Measurements from ENCODE around the gene OR5H6.
"Not testable (repeated sequence)": the region's sequence is repeated elsewhere in the genome, so short reads cannot be mapped to it uniquely, and the experiment has no call there.

Gene OR5H6

GRCh38 chr3:98263944-98264343 lies at the start of gene OR5H6:
Gene OR5H6, plus strand, starts transcription at chr3:98264244. Its CDS starts 89 bp downstream, at chr3:98264333.
- no peak for DNase-seq (ENCODE audit: low read depth)

DNA sequence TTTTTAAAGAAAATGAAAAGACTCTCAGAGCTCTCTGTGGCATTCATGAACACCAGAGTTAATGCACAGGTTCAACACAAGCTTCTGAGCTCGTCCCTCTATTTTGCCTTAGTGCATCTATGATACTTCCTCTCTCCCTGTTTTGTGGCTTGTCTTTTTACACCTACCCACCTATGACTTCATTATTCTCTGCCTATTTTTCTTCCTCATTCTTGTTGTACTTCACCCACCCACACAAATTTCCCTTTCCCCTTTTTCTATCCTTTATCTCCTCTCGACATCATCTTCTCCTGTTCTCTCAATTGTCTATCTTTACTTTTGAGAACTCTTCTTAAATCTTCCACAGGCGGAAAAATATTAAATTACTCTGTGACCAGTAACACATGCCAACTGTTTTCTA lies 49.0 kb upstream of the OR5H6 start:
- no peak for DNase-seq (ENCODE audit: low read depth)

DNA sequence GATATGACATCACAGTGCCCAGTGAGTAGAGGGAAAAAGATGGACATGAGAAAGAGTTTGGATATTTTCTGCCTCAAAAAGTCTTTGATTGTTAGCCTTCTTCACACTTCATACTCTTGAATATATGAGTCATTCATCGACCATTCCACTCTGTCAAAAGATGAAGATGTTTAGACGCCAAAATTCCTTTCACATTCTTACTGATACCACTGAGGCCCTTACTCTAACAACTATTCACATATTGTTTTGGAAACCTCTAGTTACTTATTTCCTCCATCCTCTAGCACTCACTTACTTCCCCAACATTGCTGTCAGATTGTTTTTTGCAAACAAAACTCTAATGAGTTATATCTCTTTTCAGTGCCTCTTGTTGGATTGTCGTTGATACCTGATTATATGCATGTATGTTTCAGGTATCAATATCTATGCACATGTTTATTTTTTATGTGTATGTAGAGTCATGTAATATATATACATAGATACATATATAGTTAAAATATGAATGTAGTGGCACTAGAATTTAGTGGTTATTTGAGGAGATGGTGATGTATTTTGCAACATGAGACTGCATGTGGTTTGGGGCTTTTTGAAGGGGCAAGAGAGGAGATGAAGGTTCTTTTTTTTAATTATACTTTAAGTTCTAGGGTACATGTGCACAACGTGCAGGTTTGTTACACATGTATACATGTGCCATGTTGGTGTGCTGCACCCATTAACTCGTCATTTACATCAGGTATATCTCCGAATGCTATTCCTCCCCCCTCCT lies 40.0 kb upstream of the OR5H6 start:
- DNase-seq (ENCODE audit: low read depth): no peak

GRCh38 chr3:98232489-98232888 lies 31.6 kb upstream of the OR5H6 start:
- no peak for DNase-seq (ENCODE audit: low read depth)

DNA sequence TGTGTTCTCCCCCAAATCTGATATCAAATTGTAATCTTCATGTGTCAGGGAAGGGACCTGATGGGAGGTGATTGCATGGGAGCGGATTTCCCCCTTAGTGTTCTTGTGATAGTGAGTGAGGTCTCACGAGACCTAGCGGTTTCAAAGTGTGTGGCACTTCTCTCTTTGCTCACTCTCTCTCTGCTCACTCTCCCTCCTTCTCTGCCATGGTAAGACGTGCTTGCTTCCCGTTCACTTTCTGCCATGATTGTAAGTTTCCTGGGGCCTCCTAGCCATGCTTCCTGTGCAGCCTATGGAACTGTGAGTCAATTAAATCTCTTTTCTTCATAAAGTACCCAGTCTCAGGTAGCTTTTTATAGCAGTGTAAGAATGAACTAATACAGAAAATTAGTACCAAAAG lies 30.6 kb upstream of the OR5H6 start:
- no peak for DNase-seq (ENCODE audit: low read depth)

- DNase-seq (ENCODE audit: low read depth): no peak
These were observed 23.9 kb upstream of the OR5H6 start for GRCh38 chr3:98240131-98240530.

DNA sequence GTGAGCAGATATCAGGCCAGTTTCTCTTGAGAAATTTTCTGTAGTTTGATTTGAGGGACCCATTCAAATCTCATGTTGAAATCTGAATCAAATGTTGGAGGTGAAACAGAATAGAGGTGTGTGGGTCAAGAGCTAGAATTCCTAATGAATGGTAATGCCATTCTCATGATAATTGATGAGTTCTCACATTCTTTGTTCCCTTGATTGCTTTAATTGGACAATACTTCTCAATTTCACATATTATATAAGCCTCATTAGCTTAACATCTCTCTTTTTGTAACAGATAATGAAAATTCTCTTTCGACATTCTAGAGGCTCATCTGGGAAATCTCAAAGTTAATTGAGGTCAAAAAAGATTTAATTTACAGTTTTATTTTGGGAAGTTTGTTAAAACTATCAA lies 21.9 kb upstream of the OR5H6 start:
- no peak for DNase-seq (ENCODE audit: low read depth)

DNA sequence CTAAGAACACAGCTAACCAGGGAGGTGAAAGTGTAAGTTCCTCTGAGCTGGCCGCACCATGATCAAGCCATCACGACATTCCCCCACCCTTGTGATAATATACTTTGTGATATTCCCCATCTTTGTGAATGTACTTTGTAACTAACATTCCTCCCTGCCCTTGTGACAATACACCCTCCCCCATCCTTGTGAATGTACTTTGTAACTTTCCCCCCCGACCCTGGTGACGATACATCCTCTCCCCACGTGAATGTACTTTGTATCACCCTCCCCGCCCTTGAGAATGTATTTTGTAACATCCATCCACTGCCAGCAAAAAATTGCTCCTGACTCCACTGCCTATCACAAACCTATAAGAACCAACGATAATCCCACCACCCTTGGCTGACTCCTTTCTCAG lies 20.2 kb upstream of the OR5H6 start:
- no peak for DNase-seq (ENCODE audit: low read depth)

- DNase-seq (ENCODE audit: low read depth): no peak
These were observed 17.9 kb upstream of the OR5H6 start for GRCh38 chr3:98246142-98246541.

GRCh38 chr3:98256026-98256425 lies 8.0 kb upstream of the OR5H6 start:
- DNase-seq (ENCODE audit: low read depth): not testable (repeated sequence)

DNA sequence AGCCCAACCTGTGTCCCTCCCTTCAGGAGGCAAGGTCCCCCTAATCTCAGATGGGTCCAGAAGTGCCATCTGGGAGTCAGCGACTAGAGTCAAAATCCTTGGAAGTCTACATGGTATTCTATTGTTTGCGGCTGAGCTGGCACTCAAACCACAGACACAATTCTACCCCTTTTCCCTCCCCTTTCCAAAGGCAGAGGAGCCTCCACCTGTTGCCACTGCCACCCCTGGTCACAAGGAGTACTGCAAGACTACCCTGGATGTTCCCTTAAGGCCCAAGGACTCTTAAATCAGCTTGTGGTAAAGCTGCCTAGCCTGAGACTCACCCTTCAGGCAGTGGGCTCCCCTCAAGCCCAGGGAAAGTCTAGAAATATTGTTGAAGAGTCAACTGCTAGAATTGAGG lies 4.3 kb upstream of the OR5H6 start:
- DNase-seq (ENCODE audit: low read depth): no peak

DNA sequence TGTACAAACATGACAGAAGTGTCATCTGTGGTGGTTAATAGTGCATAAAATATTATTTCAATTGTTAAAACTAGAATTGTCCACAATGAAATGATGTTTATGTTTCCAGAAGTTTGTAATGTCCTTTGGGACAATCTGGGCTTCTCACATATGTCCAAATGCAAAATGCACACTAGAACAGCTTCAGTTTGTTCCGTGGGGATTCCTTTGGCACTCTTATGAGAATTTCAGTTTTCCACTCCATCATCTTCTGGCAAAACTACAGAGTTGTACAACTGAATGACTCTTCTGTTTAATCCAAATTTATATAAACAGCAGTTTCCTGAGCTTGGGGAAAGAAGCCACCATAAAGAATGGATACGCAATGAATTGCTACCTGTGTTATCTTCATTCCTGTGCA lies 2.0 kb upstream of the OR5H6 start:
- no peak for DNase-seq (ENCODE audit: low read depth)

DNA sequence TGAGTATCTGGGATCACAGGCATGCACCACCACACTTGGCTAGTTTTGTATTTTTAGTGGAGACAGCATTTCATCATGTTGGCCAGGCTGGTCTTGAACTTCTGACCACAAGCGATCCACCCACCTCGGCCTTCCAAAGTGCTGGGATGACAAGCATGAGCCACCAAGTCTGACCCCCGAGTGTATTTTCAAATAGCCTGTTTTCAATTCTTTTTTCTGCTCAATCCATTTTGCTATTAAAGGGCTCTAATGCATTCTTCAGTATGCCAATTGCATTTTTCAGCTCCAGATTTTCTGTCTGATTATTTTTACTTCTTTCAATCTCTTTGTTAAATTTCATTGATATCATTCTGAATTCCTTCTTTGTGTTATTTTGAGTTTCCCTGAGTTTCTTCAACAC lies 5.8 kb downstream of the OR5H6 start:
- no peak for DNase-seq (ENCODE audit: low read depth)

GRCh38 chr3:98272126-98272525 lies 8.1 kb downstream of the OR5H6 start:
- no peak for DNase-seq (ENCODE audit: low read depth)

DNA sequence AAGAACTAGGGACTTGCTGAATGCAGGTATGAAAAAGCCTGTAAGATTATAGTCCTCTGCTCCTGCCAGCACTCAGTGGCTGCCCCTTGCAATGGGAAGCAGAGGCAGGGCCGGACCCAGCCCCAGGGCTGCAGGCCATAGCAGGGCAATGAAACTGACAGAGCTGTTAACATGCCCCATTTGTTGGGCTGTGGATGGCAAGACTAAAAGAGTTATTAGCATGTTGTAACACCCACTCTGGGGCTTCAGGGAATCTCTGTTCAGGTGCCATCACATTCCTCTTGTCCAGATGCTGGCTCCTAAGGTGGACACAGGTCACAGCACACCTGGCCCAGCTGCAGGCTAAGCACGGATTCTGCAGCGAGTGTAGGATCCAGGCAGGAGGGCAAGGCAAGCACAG lies 10.9 kb downstream of the OR5H6 start:
- DNase-seq (ENCODE audit: low read depth): no peak

DNA sequence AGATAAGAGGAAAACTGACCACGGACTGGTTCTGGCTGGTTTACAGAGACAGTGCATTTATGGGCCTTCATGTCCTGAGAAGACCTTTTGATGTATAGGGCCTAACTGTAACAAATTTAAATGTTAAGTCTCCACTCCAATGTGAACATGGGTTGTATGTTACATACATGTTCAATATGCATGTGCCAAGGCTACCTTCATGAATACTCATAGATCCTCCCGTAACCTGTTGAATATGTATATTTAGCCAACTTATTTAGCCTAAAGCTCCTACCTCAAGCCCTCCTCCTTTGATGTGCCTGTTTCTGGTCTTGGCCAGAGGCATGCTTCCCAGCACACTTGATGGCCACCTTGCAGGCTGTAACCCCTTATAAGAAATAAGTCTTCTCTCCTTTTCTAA lies 18.2 kb downstream of the OR5H6 start, which contains the start of gene OR5H2:
Gene OR5H2, plus strand, starts transcription at position 301 of the 400 bp plus-strand sequence. CDS start 398 bp downstream, outside the sequence.
- DNase-seq (ENCODE audit: low read depth): no peak

GRCh38 chr3:98290916-98291315 lies 26.9 kb downstream of the OR5H6 start:
- DNase-seq (ENCODE audit: low read depth): no peak

DNA sequence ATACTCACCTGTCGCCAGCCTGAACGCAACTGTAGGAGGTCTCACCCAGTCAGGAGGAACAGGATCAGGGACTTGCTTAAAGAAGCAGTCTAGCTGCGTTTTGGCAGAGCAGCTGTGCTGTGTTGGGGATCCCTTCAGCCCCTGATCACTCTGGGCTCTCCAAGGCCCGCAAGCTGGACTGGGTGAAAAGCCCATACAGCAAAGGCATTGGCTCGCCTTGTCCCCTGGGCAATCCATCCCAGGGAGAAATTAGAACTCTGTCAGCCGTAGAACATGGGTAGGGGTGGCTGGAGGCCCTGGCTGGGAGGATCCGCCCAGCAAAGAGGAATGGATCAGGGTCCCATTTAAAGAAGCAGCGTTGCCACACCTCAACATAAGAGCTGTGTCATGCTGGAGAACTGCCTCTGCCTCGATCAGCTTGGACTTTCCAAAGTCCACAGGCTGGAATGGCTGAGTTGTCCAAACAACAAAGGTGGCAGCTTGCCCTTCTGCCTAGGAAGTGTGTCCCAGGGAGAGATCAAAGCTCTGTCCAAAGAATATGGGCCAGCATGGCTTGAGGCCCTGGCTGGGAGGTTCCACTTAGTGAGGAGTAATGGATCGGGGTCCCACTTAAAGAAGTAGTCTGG lies 27.4 kb downstream of the OR5H6 start:
- DNase-seq (ENCODE audit: low read depth): no peak
